T follicular helper cell (primary cell): ENCODE data around the gene RBBP9.
"Not testable (repeated sequence)": the region's sequence is repeated elsewhere in the genome, so short reads cannot be mapped to it uniquely, and the experiment has no call there.

Experiments used
- DNase-seq: peaks from one replicate; pipeline ENCODE4 v3.0.0-alpha.2; 2020; ENCODE audit warnings: low read depth
- total RNA-seq, 2 experiments: gene quantifications; one replicate each; lab custom pipeline; 2026; lab: John Stamatoyannopoulos, UW

Gene RBBP9
- total RNA-seq: 29.8 to 31.7 reads per million in 2 experiments

GRCh38 chr20:18496740-18497592, at the start of gene RBBP9:
TSS of gene RBBP9 (minus strand) at chr20:18497225. CDS start at chr20:18497167, 58 bp downstream.
- peak; percentile 49 for DNase-seq

- DNase-seq: no peak
These were observed 48.5 kb upstream of the RBBP9 start for GRCh38 chr20:18545566-18545965.

GRCh38 chr20:18543932-18544331, 46.9 kb upstream of the RBBP9 start:
- DNase-seq: no peak

- no peak for DNase-seq
These were observed 46.2 kb upstream of the RBBP9 start for GRCh38 chr20:18543216-18543615.

GRCh38 chr20:18541741-18542140, 44.7 kb upstream of the RBBP9 start:
- DNase-seq: no peak

GRCh38 chr20:18537651-18538050, 40.6 kb upstream of the RBBP9 start:
- DNase-seq: no peak

- no peak for DNase-seq
These were observed 37.1 kb upstream of the RBBP9 start for GRCh38 chr20:18533978-18534644.

- DNase-seq: no peak
These were observed 36.5 kb upstream of the RBBP9 start for GRCh38 chr20:18533491-18533890.

- DNase-seq: no peak
These were observed 35.6 kb upstream of the RBBP9 start for GRCh38 chr20:18532626-18533025.

GRCh38 chr20:18529041-18529440, 32.0 kb upstream of the RBBP9 start:
- no peak for DNase-seq

GRCh38 chr20:18527836-18528235, 30.8 kb upstream of the RBBP9 start:
- no peak for DNase-seq

- DNase-seq: no peak
These were observed 30.3 kb upstream of the RBBP9 start for GRCh38 chr20:18527339-18527738.

- not testable (repeated sequence) for DNase-seq
These were observed 29.7 kb upstream of the RBBP9 start for GRCh38 chr20:18526761-18527160.

- DNase-seq: no peak
These were observed 27.6 kb upstream of the RBBP9 start for GRCh38 chr20:18524646-18525045.

- no peak for DNase-seq
These were observed 26.0 kb upstream of the RBBP9 start for GRCh38 chr20:18523066-18523465.

- DNase-seq: not testable (repeated sequence)
These were observed 25.0 kb upstream of the RBBP9 start for GRCh38 chr20:18522066-18522465.

- no peak for DNase-seq
These were observed 18.9 kb upstream of the RBBP9 start for GRCh38 chr20:18515973-18516372.

GRCh38 chr20:18514127-18514526, 17.1 kb upstream of the RBBP9 start:
- DNase-seq: no peak

- DNase-seq: no peak
These were observed 16.2 kb upstream of the RBBP9 start for GRCh38 chr20:18513208-18513607.

GRCh38 chr20:18511571-18511970, 14.5 kb upstream of the RBBP9 start:
- no peak for DNase-seq

- peak; percentile 96 for DNase-seq
These were observed 10.5 kb upstream of the RBBP9 start, which contains the start of gene SEC23B for GRCh38 chr20:18507218-18508191. TSS of gene SEC23B (plus strand) at chr20:18507940. CDS start at chr20:18510836, 2,896 bp downstream.

- no peak for DNase-seq
These were observed 9.7 kb upstream of the RBBP9 start for GRCh38 chr20:18506744-18507143.
